NCI-H2081 treated with DMSO at 0.1 percent for 48 hours (cell line): ENCODE results near the gene CCNDBP1.

Source experiments
- DNase-seq: peaks from one replicate; lab custom pipeline; 2025; lab: John Stamatoyannopoulos, UW

The CCNDBP1 gene

GRCh38 chr15:43246261-43246774, 61.1 kb downstream of the CCNDBP1 start:
- no peak for DNase-seq
